HG03520 (cell line): ENCODE measurements around the gene MB21D2.
"Not testable (repeated sequence)": the region's sequence is repeated elsewhere in the genome, so short reads cannot be mapped to it uniquely, and the experiment has no call there.

Experiments
- ATAC-seq: cut with Tn5 transposase; IDR thresholded peaks from one replicate; pipeline ENCODE4 v1.9.1; 2021; ENCODE audit warnings: mild to moderate bottlenecking, moderate library complexity; ENCODE audit not compliant: unreplicated experiment

The MB21D2 gene, protein sequence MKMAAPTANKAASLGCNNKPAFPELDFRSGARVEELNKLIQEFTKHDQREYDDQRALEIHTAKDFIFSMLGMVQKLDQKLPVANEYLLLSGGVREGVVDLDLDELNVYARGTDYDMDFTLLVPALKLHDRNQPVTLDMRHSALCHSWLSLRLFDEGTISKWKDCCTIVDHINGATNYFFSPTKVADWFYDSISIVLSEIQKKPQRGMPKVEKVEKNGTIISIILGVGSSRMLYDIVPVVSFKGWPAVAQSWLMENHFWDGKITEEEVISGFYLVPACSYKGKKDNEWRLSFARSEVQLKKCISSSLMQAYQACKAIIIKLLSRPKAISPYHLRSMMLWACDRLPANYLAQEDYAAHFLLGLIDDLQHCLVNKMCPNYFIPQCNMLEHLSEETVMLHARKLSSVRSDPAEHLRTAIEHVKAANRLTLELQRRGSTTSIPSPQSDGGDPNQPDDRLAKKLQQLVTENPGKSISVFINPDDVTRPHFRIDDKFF

GRCh38 chr3:192917404-192918274 lies at the start of gene MB21D2:
TSS of gene MB21D2 (minus strand) at chr3:192917856. CDS start at chr3:192917840, 16 bp downstream.
- peak; percentile 53 for ATAC-seq

DNA sequence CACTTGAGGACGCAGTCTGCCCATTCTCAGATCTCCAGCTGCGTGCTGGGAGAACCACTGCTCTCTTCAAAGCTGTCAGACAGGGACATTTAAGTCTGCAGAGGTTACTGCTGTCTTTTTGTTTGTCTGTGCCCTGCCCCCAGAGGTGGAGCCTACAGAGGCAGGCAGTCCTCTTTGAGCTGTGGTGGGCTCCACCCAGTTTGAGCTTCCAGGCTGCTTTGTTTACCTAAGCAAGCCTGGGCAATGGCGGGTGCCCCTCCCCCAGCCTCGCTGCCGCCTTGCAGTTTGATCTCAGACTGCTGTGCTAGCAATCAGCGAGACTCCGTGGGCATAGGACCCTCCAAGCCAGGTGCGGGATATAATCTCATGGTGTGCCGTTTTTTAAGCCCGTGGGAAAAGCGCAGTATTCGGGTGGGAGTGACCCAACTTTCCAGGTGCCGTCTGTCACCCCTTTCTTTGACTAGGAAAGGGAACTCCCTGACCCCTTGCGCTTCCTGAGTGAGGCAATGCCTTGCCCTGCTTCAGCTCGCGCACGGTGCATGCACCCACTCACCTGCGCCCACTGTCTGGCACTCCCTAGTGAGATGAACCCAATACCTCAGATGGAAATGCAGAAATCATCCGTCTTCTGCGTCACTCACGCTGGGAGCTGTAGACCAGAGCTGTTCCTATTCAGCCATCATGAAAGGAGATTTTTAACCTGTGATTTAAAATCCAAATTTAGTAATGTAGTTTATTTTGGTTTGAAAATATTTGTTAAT lies 47.5 kb upstream of the MB21D2 start:
- ATAC-seq = not testable (repeated sequence)

- no peak for ATAC-seq
Observed at GRCh38 chr3:192959773-192960172, 42.1 kb upstream of the MB21D2 start.

- no peak for ATAC-seq
Observed at GRCh38 chr3:192958219-192958872, 40.7 kb upstream of the MB21D2 start.

GRCh38 chr3:192957441-192958021 lies 39.9 kb upstream of the MB21D2 start:
- ATAC-seq = no peak

GRCh38 chr3:192953926-192954325 lies 36.3 kb upstream of the MB21D2 start:
- ATAC-seq = no peak

- no peak for ATAC-seq
Observed at GRCh38 chr3:192947421-192947820, 29.8 kb upstream of the MB21D2 start.

GRCh38 chr3:192943393-192943792 lies 25.7 kb upstream of the MB21D2 start:
- ATAC-seq = no peak

GRCh38 chr3:192942625-192943024 lies 25.0 kb upstream of the MB21D2 start:
- ATAC-seq = no peak

- ATAC-seq = no peak
Observed at GRCh38 chr3:192940129-192940528, 22.5 kb upstream of the MB21D2 start.

GRCh38 chr3:192935441-192935840 lies 17.8 kb upstream of the MB21D2 start:
- ATAC-seq = no peak

DNA sequence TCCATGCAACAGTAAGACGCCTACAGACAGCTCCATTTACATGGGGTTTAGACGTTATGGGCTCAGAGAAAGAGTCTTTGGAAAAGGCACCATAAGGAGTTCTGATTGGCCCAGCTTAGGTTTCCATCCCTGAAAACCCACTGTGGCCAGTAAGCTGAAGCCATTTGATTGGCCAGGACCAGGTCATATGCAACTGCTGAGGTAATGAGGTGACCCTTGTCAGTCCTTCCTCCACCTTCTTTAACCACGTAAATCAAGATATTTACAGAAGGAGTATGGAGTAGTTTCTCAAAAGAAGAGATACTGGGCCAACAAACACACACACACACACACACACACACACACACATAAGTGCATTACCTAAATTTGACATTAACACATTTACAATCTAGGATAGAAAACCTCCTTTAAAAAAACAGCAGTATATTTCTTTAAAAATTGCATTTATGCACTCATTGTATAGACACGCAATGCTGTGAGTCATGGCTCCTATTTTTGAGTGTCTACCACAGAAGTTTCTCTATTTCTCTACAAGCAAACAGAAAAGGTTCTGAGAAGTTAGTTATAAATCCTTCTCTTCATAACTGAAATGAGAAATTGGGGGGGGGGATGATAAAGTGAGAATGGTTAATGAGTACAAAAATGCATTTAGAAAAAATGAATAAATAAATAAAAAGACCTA lies 16.3 kb upstream of the MB21D2 start:
- no peak for ATAC-seq

DNA sequence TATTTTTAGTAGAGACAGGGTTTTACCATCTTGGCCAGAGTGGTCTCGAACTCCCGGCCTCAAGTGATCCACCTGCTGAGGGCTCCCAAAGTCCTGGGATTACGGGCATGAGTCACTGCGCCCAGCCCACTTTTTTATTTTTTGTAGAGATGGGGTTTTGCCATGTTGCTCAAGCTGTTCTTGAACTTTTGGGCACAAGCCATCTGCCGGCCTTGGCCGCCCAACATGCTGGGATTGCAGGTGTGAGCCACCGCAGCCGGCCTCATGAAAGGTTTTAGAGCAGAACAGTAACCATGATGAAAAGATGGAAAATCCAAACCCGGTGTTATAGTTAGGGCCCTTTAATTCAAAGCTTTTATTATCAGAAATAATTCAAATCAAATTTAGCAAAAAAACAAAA lies 15.6 kb upstream of the MB21D2 start:
- ATAC-seq = no peak

DNA sequence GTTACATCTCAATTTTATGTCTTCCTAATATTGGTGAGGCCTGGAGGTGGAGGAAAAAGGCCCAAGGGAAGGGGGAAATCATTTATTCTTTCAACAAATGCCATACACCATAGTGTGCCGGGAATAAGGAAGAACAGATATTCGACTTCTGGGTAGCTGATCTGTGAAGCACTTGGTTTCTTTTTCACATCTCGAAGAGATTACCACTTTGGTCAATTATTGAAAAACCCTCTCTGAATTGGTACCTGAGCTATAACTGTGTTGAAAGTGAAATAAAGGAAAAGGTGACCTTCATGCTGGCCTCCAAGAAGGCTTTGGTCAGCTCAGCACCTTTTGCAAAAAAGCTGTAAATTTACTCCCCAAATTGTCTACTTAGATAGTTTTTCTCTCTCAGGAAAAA lies 14.2 kb upstream of the MB21D2 start:
- ATAC-seq = no peak

- no peak for ATAC-seq
Observed at GRCh38 chr3:192930577-192930976, 12.9 kb upstream of the MB21D2 start.

- no peak for ATAC-seq
Observed at GRCh38 chr3:192929755-192930547, 12.3 kb upstream of the MB21D2 start.

DNA sequence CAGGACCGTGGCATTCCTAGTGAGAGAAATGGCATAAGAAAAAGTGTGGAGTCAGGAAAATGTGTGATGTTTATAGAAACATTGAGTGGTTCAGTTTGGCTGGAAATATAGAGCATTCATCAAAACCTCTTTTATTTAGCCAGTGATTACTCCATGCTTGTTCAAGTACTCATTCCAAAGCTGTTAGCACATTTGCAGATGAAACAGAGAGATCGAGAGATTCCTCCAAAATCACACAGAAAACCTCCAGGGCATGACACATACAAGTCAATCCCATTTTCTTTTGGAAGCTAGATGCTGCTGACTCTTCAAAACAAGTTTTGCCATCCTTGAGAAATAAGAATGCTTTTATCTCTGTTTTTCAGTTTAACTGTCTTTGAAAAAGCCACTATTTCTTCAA lies 11.5 kb upstream of the MB21D2 start:
- no peak for ATAC-seq

DNA sequence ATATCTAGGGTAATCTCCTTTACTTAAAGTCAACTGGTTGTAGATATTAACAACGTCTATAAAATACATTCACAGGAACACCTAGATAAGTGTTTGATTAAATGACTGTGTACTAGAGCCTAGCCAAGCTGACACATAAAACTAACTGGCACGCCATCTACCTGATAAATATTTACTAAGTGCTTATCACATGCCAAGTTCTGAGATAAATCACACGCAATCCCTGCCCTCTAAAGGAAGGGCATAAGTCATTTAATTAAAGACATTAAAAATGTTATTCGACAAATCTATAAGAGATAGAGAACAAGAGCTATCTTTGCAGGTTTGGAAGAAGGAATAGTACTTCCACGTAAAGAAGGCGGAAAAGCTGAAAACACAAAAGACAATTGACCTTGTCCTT lies 11.1 kb upstream of the MB21D2 start:
- ATAC-seq = no peak

GRCh38 chr3:192928016-192928415 lies 10.4 kb upstream of the MB21D2 start:
- no peak for ATAC-seq
